Upper lobe of left lung (tissue), 6 donors: ENCODE results near the gene TNFRSF8. TPM values are rescaled to one million over a fixed set of nuclear protein-coding genes. Genes with fewer than 3 reads are reported as not detected.
A peak's percentile ranks its signal among the peaks of the same experiment; 100 is the strongest.

Experiments used
- ATAC-seq, 2 donors: fragments of 200-7000 bp; cut with Tn5 transposase; one replicate each; pipeline ENCODE4 v1.9.1; 2022; ENCODE audit warnings: mild to moderate bottlenecking in 2 of 2, moderate library complexity in 2 of 2; ENCODE audit not compliant: low FRiP score in 2 of 2
- DNase-seq, 2 donors: peaks; one replicate each; pipeline ENCODE4 v3.0.0-alpha.2; 2019 to 2020
- H3K27ac ChIP-seq, 4 donors: fragments of 200-600 bp; sonication (generic); one replicate each; pipeline ENCODE4 v1.5.1; 2016 to 2019
- H3K27me3 ChIP-seq, 4 donors: fragments of 200-600 bp; sonication (generic); one replicate each; pipeline ENCODE4 v1.5.1; 2017 to 2019
- H3K36me3 ChIP-seq, 4 donors: fragments of 200-600 bp; sonication (generic); one replicate each; pipeline ENCODE4 v1.5.1; 2016 to 2019
- H3K4me1 ChIP-seq, 4 donors: fragments of 200-600 bp; sonication (generic); one replicate each; pipeline ENCODE4 v1.5.1; 2018 to 2019
- H3K4me3 ChIP-seq, 4 donors: fragments of 200-600 bp; sonication (generic); one replicate each; pipeline ENCODE4 v1.5.1; 2017 to 2019; ENCODE audit warnings: mild to moderate bottlenecking in 2 of 4, moderate library complexity in 1 of 4
- H3K9me3 ChIP-seq, 4 donors: fragments of 200-600 bp; sonication (generic); one replicate each; pipeline ENCODE4 v1.5.1; 2018 to 2019
- EP300 ChIP-seq, 4 donors: sonication (generic); formaldehyde crosslinking; IDR thresholded peaks; one replicate each; pipeline ENCODE4 v1.5.1; 2017; ENCODE audit warnings: antibody characterized with exemption in 4 of 4, control low read depth in 2 of 4
- POLR2A ChIP-seq, 4 donors: fragments of 450-650 bp; IDR thresholded peaks; one replicate each; pipeline ENCODE4 v1.5.1; 2016 to 2017; ENCODE audit warnings: antibody characterized with exemption in 4 of 4, mild to moderate bottlenecking in 2 of 4
- POLR2AphosphoS5 ChIP-seq, 2 donors: sonication (generic); formaldehyde crosslinking; IDR thresholded peaks; one replicate each; pipeline ENCODE4 v1.5.1; 2017; ENCODE audit warnings: antibody characterized with exemption in 2 of 2
- WGBS, 2 donors: methylation state at CpG; one replicate each; pipeline ENCODE4 v1.1.5; 2017 to 2018; 5-methylcytosine and 5-hydroxymethylcytosine counted together
- total RNA-seq, 6 donors: library from RNA; depleted of rRNA in 4 of 6; stranded (reverse); fragments of >200 nt in 4 of 6; gene quantifications; one replicate each; pipeline versions ENCODE4 v1.1.0 to v1.2.1, GENCODE V29; 2016 to 2021
- TF ChIP-seq, protein P1 (sequence below), 6 experiments: fragments of 450-650 bp in 4 of 6; fragments of 200-600 bp in 2 of 6; sonication (generic) in 2 of 6; IDR thresholded peaks; one replicate each; pipeline ENCODE4 v1.5.1; 2016 to 2019; ENCODE audit warnings: antibody characterized with exemption in 6 of 6
- donor health status: DM: no; HTN: no; CAD: no; lungs with moderate emphysema.
- donor health status: DM: no; HTN: yes; CAD: no; lungs with severe emphysema.

TNFRSF8 gene
- total RNA-seq, 6 donors from 2014 or later, result 0.22 to 3.3 (median 1.2) TPM

DNA sequence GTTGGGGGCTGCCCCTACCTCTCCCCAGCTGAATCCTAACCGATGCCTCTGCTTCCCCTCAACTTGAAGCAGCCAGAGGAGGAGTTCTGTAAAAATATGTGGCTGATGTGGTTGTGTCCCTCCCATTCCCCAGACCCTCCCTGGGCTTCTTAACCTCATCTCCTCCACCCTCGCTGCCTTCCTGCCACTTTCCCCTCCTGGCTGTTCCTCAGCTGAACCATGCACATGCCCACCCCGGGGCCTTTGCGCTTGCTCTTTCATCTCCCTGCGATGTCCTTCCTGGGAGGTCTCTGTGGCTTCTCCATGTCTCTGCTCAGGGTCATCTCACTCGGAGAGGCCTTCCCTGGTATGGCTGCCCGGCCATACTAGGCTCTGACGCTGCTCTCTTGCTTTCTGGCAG, 34.9 kb upstream of the TNFRSF8 start:
- Histone ChIP-seq H3K27ac (no peak overlapping the region), H3K4me3 (no peak overlapping the region), H3K4me1 (peaks cover 0 to 6% (median 2%) of the 10 kb centered on the region in 4 donors), H3K27me3 (no peaks in the 10 kb centered on the region), H3K36me3 (peaks cover 7 to 71% (median 52%) of the 10 kb centered on the region in 4 donors), H3K9me3 (no peaks in the 10 kb centered on the region)
- 90 to 91% methylated on average over 8 of the region's 8 CpGs for WGBS, 2 donors
- ATAC-seq (no peak), DNase-seq (no peak)
- TF ChIP-seq, protein P1, sequence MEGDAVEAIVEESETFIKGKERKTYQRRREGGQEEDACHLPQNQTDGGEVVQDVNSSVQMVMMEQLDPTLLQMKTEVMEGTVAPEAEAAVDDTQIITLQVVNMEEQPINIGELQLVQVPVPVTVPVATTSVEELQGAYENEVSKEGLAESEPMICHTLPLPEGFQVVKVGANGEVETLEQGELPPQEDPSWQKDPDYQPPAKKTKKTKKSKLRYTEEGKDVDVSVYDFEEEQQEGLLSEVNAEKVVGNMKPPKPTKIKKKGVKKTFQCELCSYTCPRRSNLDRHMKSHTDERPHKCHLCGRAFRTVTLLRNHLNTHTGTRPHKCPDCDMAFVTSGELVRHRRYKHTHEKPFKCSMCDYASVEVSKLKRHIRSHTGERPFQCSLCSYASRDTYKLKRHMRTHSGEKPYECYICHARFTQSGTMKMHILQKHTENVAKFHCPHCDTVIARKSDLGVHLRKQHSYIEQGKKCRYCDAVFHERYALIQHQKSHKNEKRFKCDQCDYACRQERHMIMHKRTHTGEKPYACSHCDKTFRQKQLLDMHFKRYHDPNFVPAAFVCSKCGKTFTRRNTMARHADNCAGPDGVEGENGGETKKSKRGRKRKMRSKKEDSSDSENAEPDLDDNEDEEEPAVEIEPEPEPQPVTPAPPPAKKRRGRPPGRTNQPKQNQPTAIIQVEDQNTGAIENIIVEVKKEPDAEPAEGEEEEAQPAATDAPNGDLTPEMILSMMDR (IDR thresholded peaks at IDR 0.05), result no peak
- TF ChIP-seq EP300 (IDR thresholded peaks at IDR 0.05), result no peak
- no peak for TF ChIP-seq POLR2A (IDR thresholded peaks at IDR 0.05)
- no peak for TF ChIP-seq POLR2AphosphoS5 (IDR thresholded peaks at IDR 0.05)

- no peak overlapping the region for H3K27ac ChIP-seq
- peaks cover 0 to 6% (median 5%) of the 10 kb centered on the region in 4 donors for H3K4me1 ChIP-seq
- DNase-seq, result no peak
- no peaks in the 10 kb centered on the region for H3K27me3 ChIP-seq
- H3K4me3 ChIP-seq, result no peak overlapping the region
- no peaks in the 10 kb centered on the region for H3K9me3 ChIP-seq
- TF ChIP-seq POLR2A (IDR thresholded peaks at IDR 0.05) (no peak), EP300 (IDR thresholded peaks at IDR 0.05) (no peak), POLR2AphosphoS5 (IDR thresholded peaks at IDR 0.05) (no peak)
- TF ChIP-seq, protein P1 (IDR thresholded peaks at IDR 0.05), result no peak
- ATAC-seq, result peak in 1 of 2 donors; percentile 12
- peaks cover 7 to 66% (median 48%) of the 10 kb centered on the region in 4 donors for H3K36me3 ChIP-seq
- 96 to 100% methylated on average over 7 to 13 of the region's 19 CpGs for WGBS, 2 donors
Observed at GRCh38 chr1:12028957-12029511, 34.1 kb upstream of the TNFRSF8 start.

- Histone ChIP-seq H3K36me3 (peaks cover 6 to 58% (median 43%) of the 10 kb centered on the region in 4 donors), H3K9me3 (no peaks in the 10 kb centered on the region), H3K4me3 (no peak overlapping the region), H3K27ac (no peak overlapping the region), H3K27me3 (no peaks in the 10 kb centered on the region), H3K4me1 (peaks cover 0 to 11% (median 5%) of the 10 kb centered on the region in 4 donors)
- ATAC-seq (no peak), DNase-seq (peak in 1 of 2 donors; percentile 76)
- 92 to 93% methylated on average over 11 to 21 of the region's 32 CpGs for WGBS, 2 donors
- TF ChIP-seq, protein P1 (IDR thresholded peaks at IDR 0.05), result no peak
- TF ChIP-seq EP300 (IDR thresholded peaks at IDR 0.05), result no peak
- no peak for TF ChIP-seq POLR2A (IDR thresholded peaks at IDR 0.05)
Observed at GRCh38 chr1:12029720-12030339, 33.3 kb upstream of the TNFRSF8 start.

DNA sequence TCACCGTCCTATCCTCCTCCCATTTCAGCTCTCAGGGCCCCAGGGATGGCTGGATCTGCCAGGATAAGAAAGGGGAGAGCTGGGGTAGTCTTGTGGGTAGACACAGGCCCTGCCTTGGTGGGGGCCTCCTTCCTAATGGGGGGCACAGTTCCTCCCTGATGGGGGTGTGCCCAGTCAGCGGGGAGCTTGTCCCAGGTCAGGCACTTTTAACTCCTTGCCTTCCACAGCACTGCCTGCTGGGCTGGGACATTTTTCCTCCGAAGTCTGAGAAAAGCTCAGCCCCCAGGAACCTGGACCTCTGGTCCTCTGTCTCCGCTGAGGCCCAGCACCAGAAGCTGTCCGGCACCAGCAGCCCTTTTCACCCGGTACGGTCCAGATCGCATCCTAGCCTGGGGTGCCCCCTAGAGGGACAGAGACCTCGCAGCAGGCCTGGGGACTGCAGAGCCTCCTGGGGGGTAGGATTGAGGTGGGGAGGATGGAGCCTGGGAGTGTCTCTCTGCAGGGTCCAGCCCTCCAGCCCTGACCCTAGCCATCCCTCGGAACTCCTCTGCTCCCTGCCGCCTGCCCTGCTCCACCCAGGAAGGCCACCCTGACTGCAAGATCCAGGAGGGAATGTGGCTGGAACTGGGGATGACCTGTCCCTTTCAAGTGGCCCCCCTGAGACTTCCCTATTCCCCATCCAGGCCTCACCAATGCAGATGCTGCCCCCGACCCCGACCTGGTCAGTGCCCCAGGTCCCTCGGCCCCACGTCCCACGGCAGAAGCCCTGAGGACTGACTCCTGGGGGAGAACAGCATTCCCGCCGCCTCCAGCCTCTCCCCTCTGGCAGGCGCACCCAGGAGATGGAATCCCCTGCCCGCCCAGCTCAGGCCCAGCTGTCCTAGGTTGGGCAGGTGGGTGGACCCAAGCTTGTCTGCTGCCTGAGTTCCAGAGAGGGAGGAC, 31.8 kb upstream of the TNFRSF8 start:
- TF ChIP-seq POLR2AphosphoS5 (IDR thresholded peaks at IDR 0.05) (no peak), POLR2A (IDR thresholded peaks at IDR 0.05) (no peak), EP300 (IDR thresholded peaks at IDR 0.05) (no peak)
- TF ChIP-seq, protein P1 (IDR thresholded peaks at IDR 0.05), result peak; percentile 20 to 56 (median 28)
- 86 to 87% methylated on average over 11 to 14 of the region's 20 CpGs for WGBS, 2 donors
- peak overlapping the region in 3 of 4 donors; percentile 40 to 53 (median 44) for H3K27ac ChIP-seq
- no peaks in the 10 kb centered on the region for H3K27me3 ChIP-seq
- ATAC-seq, result peak in 1 of 2 donors; percentile 68
- DNase-seq, result peak in 1 of 2 donors; percentile 37
- H3K9me3 ChIP-seq, result no peaks in the 10 kb centered on the region
- H3K36me3 ChIP-seq, result peaks cover 4 to 48% (median 40%) of the 10 kb centered on the region in 4 donors
- no peak overlapping the region for H3K4me3 ChIP-seq
- H3K4me1 ChIP-seq, result peaks cover 0 to 11% (median 5%) of the 10 kb centered on the region in 4 donors
